ENCODE results near the gene ARHGAP1. TPM values are rescaled to one million over a fixed set of nuclear protein-coding genes. Genes with fewer than 3 reads are reported as not detected.

Gene ARHGAP1
- total RNA-seq, 2 donors from 2014 or later = 41.6 to 43.5 TPM

DNA sequence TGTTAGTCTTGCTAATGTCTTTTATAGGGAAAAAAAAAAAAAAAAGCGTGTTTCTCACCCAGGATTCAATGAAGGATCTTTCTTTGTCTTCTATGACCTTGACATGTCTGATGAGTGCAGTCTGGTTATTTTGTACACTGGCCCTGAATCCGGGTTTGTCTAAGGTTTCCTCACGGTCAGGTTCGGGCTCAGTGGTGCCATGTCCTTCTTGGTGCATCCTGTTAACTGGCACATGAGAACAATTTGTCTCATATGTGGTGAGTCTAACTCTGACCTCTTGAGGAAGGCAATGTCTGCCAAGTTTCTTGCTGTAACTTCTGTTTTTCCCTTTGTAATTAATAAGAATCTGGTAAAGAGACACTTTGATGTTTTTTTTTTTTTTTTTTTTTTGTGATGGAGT is 31.1 kb upstream of the ARHGAP1 start:
- ATAC-seq (replicated peaks in 1 of 2) (no peak), DNase-seq (no peak)
- H3K9me3 Mint-ChIP-seq = no peaks in the 10 kb centered on the region
- no peak overlapping the region for H3K4me3 Mint-ChIP-seq
- H3K4me1 Mint-ChIP-seq (ENCODE audit: low read depth) = no peaks in the 10 kb centered on the region
- no peak overlapping the region for H3K27ac Mint-ChIP-seq
- H3K36me3 Mint-ChIP-seq (ENCODE audit: insufficient read depth in 2 of 2) = no peaks in the 10 kb centered on the region
- H3K27me3 Mint-ChIP-seq (ENCODE audit: low read depth) = no peaks in the 10 kb centered on the region

DNA sequence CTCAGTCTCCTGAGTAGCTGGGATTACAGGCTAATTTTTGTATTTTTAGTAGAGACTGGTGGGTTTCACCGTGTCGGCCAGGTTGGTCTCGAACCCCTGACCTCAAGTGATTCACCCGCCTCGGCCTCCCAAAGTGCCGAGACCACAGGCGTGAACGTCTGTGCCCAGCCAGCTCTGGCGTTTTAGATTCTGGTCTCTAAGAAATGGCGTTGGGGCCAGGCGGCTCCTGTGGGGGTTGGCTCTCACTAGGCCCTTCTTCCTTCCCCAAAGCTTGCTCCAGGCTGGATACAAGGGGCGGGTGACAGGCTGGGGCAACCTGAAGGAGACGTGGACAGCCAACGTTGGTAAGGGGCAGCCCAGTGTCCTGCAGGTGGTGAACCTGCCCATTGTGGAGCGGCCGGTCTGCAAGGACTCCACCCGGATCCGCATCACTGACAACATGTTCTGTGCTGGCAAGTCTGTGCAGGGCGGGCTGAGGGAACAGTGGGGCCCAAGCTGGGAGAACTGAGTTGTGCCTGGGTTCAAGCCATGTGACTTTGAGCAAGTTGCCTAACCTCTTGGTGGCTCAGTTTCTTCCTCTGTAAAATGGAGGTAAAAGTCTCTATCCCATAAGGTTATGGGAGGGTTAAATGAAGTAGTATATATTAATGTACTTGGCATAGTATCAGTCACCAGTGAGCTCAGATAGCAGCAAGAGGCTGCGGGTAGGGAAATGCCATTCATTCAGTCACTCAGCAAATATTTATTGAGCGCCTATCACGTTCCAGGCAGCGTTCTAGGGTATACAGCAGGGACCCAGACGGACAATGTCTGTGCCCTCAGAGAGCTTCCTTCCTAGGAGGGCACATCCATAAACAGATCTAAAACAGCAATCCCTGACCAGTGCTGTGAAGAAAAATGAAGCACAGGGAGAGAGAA is 28.9 kb upstream of the ARHGAP1 start:
- H3K9me3 Mint-ChIP-seq = no peaks in the 10 kb centered on the region
- H3K4me3 Mint-ChIP-seq = no peak overlapping the region
- no peaks in the 10 kb centered on the region for H3K27me3 Mint-ChIP-seq (ENCODE audit: low read depth)
- DNase-seq (no peak), ATAC-seq (replicated peaks in 1 of 2) (no peak)
- H3K27ac Mint-ChIP-seq = no peak overlapping the region
- no peaks in the 10 kb centered on the region for H3K4me1 Mint-ChIP-seq (ENCODE audit: low read depth)
- H3K36me3 Mint-ChIP-seq (ENCODE audit: insufficient read depth in 2 of 2) = no peaks in the 10 kb centered on the region

DNA sequence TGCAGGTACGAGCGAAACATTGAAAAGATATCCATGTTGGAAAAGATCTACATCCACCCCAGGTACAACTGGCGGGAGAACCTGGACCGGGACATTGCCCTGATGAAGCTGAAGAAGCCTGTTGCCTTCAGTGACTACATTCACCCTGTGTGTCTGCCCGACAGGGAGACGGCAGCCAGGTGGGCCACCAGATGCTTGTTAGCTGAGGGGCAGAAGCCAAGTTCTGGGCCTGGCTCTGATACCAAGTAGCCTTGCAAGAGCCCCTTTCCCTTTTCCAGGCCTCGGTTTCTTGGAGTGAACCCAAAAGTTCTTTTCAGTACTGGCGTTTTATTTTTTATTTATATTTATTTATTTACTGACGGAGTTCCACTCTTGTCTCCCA is 28.2 kb upstream of the ARHGAP1 start:
- no peak overlapping the region for H3K27ac Mint-ChIP-seq
- no peaks in the 10 kb centered on the region for H3K9me3 Mint-ChIP-seq
- no peaks in the 10 kb centered on the region for H3K27me3 Mint-ChIP-seq (ENCODE audit: low read depth)
- DNase-seq (no peak), ATAC-seq (replicated peaks in 1 of 2) (no peak)
- no peaks in the 10 kb centered on the region for H3K36me3 Mint-ChIP-seq (ENCODE audit: insufficient read depth in 2 of 2)
- H3K4me1 Mint-ChIP-seq (ENCODE audit: low read depth) = no peaks in the 10 kb centered on the region
- H3K4me3 Mint-ChIP-seq = no peak overlapping the region

DNA sequence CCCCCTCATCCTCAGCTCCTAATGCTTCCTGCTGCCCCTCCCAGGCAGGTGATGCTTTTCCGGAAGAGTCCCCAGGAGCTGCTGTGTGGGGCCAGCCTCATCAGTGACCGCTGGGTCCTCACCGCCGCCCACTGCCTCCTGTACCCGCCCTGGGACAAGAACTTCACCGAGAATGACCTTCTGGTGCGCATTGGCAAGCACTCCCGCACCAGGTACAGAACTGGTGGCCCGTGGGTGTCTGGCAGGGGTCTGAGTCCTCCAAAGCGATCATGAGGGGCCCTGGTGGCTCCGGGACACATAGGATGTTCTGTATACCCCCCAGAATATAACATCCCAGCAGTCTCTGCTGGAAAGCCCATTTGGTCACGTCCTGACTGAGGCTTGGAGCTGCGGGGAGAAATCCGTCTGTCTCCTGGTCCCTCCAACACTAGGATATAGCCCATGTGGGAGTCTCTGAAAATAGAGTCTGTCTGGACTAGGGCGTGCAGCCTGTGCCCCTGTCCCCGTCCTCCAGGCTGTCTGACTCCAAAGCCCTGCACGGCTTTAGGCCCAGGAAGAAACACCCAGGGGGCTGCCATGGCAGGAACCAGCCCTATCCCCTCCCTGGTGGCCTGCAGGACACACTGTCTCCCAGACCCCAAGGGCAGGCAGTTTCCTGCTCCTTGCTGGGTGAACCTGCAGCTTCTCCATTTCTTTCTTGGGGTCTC is 27.7 kb upstream of the ARHGAP1 start:
- DNase-seq (no peak), ATAC-seq (replicated peaks in 1 of 2) (peak in 1 of 2 donors; percentile 19)
- Mint-ChIP-seq H3K9me3 (no peaks in the 10 kb centered on the region), H3K4me3 (no peak overlapping the region), H3K36me3 (ENCODE audit: insufficient read depth in 2 of 2) (no peaks in the 10 kb centered on the region), H3K27ac (no peak overlapping the region), H3K4me1 (ENCODE audit: low read depth) (no peaks in the 10 kb centered on the region), H3K27me3 (ENCODE audit: low read depth) (no peaks in the 10 kb centered on the region)

DNA sequence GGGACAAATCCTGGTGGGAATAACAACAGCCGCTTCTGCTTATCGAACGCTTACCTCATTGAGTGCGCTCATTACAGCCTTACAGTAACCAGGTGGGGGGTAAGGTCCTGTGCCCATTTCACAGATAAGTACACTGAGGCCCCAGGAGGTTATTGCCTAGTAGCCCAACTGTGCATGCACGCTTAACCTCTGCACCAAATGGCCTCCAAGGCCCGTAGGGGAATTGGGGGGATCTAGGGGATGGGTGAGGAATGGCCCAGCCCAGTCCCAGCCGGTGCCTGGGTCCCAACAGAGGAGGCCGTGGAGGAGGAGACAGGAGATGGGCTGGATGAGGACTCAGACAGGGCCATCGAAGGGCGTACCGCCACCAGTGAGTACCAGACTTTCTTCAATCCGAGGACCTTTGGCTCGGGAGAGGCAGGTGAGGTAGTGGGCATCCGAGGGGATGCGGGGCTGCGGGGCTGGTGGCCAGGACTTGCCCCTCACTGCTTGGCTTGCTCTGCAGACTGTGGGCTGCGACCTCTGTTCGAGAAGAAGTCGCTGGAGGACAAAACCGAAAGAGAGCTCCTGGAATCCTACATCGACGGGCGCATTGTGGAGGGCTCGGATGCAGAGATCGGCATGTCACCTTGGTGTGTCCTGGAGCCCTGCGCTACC is 25.9 kb upstream of the ARHGAP1 start:
- Mint-ChIP-seq H3K27me3 (ENCODE audit: low read depth) (no peaks in the 10 kb centered on the region), H3K9me3 (no peaks in the 10 kb centered on the region), H3K36me3 (ENCODE audit: insufficient read depth in 2 of 2) (no peaks in the 10 kb centered on the region), H3K27ac (no peak overlapping the region), H3K4me3 (no peak overlapping the region), H3K4me1 (ENCODE audit: low read depth) (no peaks in the 10 kb centered on the region)
- ATAC-seq (replicated peaks in 1 of 2) (no peak), DNase-seq (no peak)

DNA sequence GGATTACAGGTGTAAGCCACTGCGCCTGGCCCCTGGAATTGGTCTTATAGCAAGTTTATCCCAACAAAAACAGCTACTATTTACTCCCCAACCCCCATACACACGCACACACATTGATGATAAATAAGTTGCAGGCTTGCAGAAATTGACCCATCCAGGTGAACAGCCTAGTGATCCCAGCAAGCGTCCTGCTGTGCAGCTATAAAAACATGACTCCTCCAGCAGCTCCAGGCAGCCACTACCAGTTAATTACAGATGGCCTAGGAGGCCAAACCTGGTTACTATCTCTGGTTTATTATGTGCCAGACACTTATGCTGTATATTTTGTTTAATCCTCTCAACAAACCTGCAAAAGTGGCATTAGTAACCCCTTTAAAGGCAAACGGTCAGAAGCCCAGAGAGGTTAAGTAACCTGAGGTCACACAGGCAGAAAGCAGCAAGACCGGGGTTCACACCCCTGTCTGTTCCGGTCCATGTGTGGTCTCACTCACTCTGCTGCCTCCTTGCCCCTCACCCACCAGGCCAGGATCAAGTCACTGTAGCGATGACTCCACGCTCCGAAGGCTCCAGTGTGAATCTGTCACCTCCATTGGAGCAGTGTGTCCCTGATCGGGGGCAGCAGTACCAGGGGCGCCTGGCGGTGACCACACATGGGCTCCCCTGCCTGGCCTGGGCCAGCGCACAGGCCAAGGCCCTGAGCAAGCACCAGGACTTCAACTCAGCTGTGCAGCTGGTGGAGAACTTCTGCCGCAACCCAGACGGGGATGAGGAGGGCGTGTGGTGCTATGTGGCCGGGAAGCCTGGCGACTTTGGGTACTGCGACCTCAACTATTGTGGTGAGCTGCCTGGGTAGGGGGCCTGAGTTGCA is 25.2 kb upstream of the ARHGAP1 start:
- H3K9me3 Mint-ChIP-seq = no peaks in the 10 kb centered on the region
- no peak for DNase-seq
- H3K4me1 Mint-ChIP-seq (ENCODE audit: low read depth) = no peaks in the 10 kb centered on the region
- H3K27me3 Mint-ChIP-seq (ENCODE audit: low read depth) = no peaks in the 10 kb centered on the region
- no peak overlapping the region for H3K4me3 Mint-ChIP-seq
- peak in 1 of 2 donors; percentile 3 for ATAC-seq (replicated peaks in 1 of 2)
- no peak overlapping the region for H3K27ac Mint-ChIP-seq
- no peaks in the 10 kb centered on the region for H3K36me3 Mint-ChIP-seq (ENCODE audit: insufficient read depth in 2 of 2)

DNA sequence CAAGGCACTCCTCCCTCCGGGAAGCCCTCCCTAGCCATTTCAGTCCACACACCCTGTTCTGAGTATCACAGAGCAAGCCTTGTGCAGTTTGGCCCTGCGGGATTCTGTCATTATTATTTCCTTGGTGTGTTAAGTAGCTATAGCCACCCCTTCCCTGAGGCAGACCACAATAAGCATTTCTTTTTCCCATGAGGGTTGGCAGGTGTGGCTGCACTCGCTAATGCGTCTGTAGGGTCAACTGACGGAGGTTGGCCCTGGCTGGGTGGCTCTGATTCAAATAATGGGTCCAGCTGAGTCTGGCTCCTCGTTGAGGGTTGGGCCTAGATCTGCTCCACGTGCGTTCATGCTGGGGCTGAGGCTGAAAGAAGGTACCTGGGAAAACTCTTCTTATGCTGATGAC is 23.7 kb upstream of the ARHGAP1 start:
- H3K4me3 Mint-ChIP-seq = no peak overlapping the region
- no peaks in the 10 kb centered on the region for H3K27me3 Mint-ChIP-seq (ENCODE audit: low read depth)
- no peaks in the 10 kb centered on the region for H3K9me3 Mint-ChIP-seq
- H3K4me1 Mint-ChIP-seq (ENCODE audit: low read depth) = no peaks in the 10 kb centered on the region
- no peak overlapping the region for H3K27ac Mint-ChIP-seq
- DNase-seq (no peak), ATAC-seq (replicated peaks in 1 of 2) (no peak)
- no peaks in the 10 kb centered on the region for H3K36me3 Mint-ChIP-seq (ENCODE audit: insufficient read depth in 2 of 2)

DNA sequence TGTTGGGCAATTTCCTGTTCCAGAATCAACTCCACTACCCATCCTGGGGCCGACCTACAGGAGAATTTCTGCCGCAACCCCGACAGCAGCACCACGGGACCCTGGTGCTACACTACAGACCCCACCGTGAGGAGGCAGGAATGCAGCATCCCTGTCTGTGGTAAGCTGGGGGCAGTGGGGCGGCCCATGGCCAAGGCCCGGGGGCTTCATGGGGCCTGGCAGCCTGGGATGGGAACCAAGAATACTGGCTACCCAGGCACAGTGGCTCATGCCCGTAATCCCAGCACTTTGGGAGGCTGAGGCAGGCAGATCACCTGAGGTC is 22.9 kb upstream of the ARHGAP1 start:
- ATAC-seq (replicated peaks in 1 of 2) = no peak
- DNase-seq = no peak

DNA sequence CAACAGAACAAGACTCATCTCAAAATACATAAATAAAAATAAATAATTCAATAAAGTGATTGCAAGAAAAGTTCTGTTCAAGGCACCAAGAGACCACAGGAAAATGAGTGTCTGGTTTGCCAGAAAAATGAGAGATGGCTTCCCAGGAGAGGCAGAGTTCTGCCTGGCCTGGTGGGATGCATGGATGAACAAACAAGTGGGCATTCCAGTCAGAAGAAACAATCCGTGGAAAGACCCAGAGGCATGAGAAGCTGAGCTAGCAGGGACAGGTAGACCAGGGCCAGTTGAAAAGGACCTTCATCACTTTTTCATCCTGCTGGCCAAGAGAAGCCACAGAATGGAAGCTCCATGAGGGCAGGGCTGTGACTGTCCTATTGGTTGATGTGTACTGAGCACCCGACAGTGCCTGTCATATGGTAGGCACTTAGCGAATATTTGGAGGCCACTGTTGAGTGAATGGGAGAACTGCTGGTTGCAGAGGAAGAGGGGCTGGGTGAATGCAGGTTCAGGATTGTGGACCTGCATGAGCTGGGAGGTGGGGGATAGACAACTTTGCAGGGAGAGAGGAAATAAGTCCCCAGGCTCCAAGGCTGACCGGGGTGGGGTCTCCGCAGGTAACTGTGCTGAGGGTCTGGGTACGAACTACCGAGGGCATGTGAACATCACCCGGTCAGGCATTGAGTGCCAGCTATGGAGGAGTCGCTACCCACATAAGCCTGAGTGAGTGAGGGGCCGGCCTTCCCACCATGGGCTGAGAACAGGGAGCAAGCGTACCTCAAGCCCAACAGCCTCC is 22.3 kb upstream of the ARHGAP1 start:
- Mint-ChIP-seq H3K27ac (no peak overlapping the region), H3K36me3 (ENCODE audit: insufficient read depth in 2 of 2) (no peaks in the 10 kb centered on the region), H3K9me3 (no peaks in the 10 kb centered on the region), H3K4me1 (ENCODE audit: low read depth) (no peaks in the 10 kb centered on the region), H3K27me3 (ENCODE audit: low read depth) (no peaks in the 10 kb centered on the region), H3K4me3 (no peak overlapping the region)
- no peak for DNase-seq
- no peak for ATAC-seq (replicated peaks in 1 of 2)

More for the DNA sequence above, 22.9 kb upstream of the ARHGAP1 start:
- Mint-ChIP-seq H3K4me3 (no peak overlapping the region), H3K27me3 (ENCODE audit: low read depth) (no peaks in the 10 kb centered on the region), H3K27ac (no peak overlapping the region), H3K4me1 (ENCODE audit: low read depth) (no peaks in the 10 kb centered on the region), H3K9me3 (no peaks in the 10 kb centered on the region), H3K36me3 (ENCODE audit: insufficient read depth in 2 of 2) (no peaks in the 10 kb centered on the region)

DNA sequence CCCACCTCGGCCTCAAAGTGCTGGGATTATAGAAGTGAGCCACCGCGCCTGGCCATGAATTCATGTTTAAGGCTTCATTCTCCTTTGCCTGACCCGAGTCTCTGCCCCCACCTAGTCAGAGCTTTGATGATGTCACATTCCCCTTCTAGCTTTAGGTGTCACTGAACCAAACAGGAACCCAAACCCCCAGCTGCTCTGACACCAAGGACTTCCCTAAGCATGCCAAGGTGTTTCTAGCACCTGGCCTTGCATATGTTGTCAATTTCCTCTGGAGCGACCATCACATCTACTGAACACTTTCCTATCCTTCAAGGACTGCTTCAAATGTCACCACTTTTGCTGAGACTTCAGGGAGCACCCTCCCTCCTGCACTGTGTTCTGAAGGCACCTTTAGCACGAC is 20.9 kb upstream of the ARHGAP1 start:
- no peaks in the 10 kb centered on the region for H3K4me1 Mint-ChIP-seq (ENCODE audit: low read depth)
- DNase-seq (no peak), ATAC-seq (replicated peaks in 1 of 2) (no peak)
- no peak overlapping the region for H3K27ac Mint-ChIP-seq
- no peaks in the 10 kb centered on the region for H3K27me3 Mint-ChIP-seq (ENCODE audit: low read depth)
- H3K4me3 Mint-ChIP-seq = no peak overlapping the region
- H3K9me3 Mint-ChIP-seq = no peaks in the 10 kb centered on the region
- H3K36me3 Mint-ChIP-seq (ENCODE audit: insufficient read depth in 2 of 2) = no peaks in the 10 kb centered on the region

DNA sequence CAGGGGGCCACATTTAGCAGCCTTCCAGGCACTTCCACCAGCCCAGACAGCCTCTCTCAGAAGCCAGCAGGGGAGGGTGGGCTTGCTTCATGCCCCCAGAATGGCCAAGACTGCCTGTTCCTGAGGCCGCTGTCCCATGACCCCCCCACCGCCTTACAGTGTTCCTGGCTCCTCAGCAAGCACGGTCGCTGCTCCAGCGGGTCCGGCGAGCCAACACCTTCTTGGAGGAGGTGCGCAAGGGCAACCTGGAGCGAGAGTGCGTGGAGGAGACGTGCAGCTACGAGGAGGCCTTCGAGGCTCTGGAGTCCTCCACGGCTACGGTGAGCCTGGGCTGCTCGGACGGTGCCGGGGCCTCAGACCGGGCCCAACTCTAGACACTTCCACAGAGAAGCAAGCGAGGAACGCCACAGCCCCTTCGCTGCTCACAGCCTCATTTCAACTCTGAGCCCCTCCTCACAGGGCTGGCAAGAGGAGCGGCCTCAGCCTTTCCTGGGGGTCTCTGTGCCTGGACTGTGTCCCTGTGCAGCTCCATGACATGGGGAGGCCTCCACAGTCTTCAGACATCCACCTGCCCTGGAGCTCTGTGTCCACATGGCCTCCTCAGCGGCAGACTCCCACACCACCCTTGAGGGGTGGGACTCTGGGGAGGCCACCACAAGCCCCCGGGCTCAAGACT is 19.3 kb upstream of the ARHGAP1 start:
- ATAC-seq (replicated peaks in 1 of 2) (peak in 1 of 2 donors; percentile 11), DNase-seq (no peak)
- H3K27me3 Mint-ChIP-seq (ENCODE audit: low read depth) = no peaks in the 10 kb centered on the region
- H3K27ac Mint-ChIP-seq = no peak overlapping the region
- no peaks in the 10 kb centered on the region for H3K9me3 Mint-ChIP-seq
- no peaks in the 10 kb centered on the region for H3K36me3 Mint-ChIP-seq (ENCODE audit: insufficient read depth in 2 of 2)
- no peak overlapping the region for H3K4me3 Mint-ChIP-seq
- H3K4me1 Mint-ChIP-seq (ENCODE audit: low read depth) = peaks cover 2% of the 10 kb centered on the region

DNA sequence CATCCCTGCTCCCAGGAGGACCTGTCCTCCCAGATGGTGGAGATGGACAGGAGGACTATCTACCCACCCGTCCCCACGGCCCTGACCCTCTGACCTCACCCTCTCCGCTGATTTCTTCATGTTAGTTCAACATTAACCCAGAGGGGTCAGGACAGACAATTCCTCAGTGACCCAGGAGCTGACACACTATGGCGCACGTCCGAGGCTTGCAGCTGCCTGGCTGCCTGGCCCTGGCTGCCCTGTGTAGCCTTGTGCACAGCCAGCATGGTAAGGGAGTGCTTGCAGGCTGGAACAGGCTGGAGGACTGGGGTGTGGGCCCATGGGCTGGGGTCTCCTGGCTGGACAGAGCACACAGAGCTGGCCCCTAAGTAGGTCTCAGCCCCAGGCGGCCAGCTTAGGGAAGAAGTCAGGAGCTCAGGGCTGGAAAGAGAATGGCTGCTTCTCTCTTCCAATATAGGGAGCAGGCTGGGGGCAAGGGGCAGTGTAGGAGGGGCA is 18.7 kb upstream of the ARHGAP1 start, which contains the start of gene F2:
F2 (plus strand) TSS at position 166 of the 495 bp plus-strand sequence; CDS start at position 189, 23 bp downstream.
- ATAC-seq (replicated peaks in 1 of 2) (no peak), DNase-seq (no peak)
- H3K4me1 Mint-ChIP-seq (ENCODE audit: low read depth) = peaks cover 7% of the 10 kb centered on the region
- no peaks in the 10 kb centered on the region for H3K27me3 Mint-ChIP-seq (ENCODE audit: low read depth)
- no peaks in the 10 kb centered on the region for H3K9me3 Mint-ChIP-seq
- no peaks in the 10 kb centered on the region for H3K36me3 Mint-ChIP-seq (ENCODE audit: insufficient read depth in 2 of 2)
- no peak within 1 kb of the TSS for H3K27ac Mint-ChIP-seq
- no peak within 1 kb of the TSS for H3K4me3 Mint-ChIP-seq
